LoVo (cell line): ENCODE data around the gene FER.
A peak's percentile ranks its signal among the peaks of the same experiment; 100 is the strongest.
"Not testable (repeated sequence)": the region's sequence is repeated elsewhere in the genome, so short reads cannot be mapped to it uniquely, and the experiment has no call there.

Experiments
- DNase-seq: peaks from one replicate; pipeline ENCODE4 v3.0.0-alpha.2; 2016; ENCODE audit warnings: low spot score

Gene FER

GRCh38 chr5:109035436-109035835 lies 287.7 kb downstream of the FER start:
- no peak for DNase-seq

- no peak for DNase-seq
Observed at GRCh38 chr5:109038209-109038840, 290.6 kb downstream of the FER start.

- no peak for DNase-seq
Observed at GRCh38 chr5:109041317-109041716, 293.6 kb downstream of the FER start.

- no peak for DNase-seq
Observed at GRCh38 chr5:109045710-109046109, 298.0 kb downstream of the FER start.

GRCh38 chr5:109049565-109049964 lies 301.9 kb downstream of the FER start:
- DNase-seq: no peak

- not testable (repeated sequence) for DNase-seq
Observed at GRCh38 chr5:109050321-109050720, 302.6 kb downstream of the FER start.

- DNase-seq: not testable (repeated sequence)
Observed at GRCh38 chr5:109052216-109052615, 304.5 kb downstream of the FER start.

- DNase-seq: no peak
Observed at GRCh38 chr5:109053995-109054417, 306.3 kb downstream of the FER start.

GRCh38 chr5:109060378-109061025 lies 312.8 kb downstream of the FER start:
- DNase-seq: no peak

GRCh38 chr5:109062664-109063063 lies 315.0 kb downstream of the FER start:
- DNase-seq: no peak

GRCh38 chr5:109063223-109063622 lies 315.5 kb downstream of the FER start:
- DNase-seq: no peak

- DNase-seq: no peak
Observed at GRCh38 chr5:109076741-109077140, 329.0 kb downstream of the FER start.

GRCh38 chr5:109078448-109078847 lies 330.8 kb downstream of the FER start:
- no peak for DNase-seq

- no peak for DNase-seq
Observed at GRCh38 chr5:109080481-109080880, 332.8 kb downstream of the FER start.

- DNase-seq: peak; percentile 69
Observed at GRCh38 chr5:109080896-109081295, 333.2 kb downstream of the FER start.

GRCh38 chr5:109083937-109084336 lies 336.2 kb downstream of the FER start:
- no peak for DNase-seq

- DNase-seq: no peak
Observed at GRCh38 chr5:109089191-109089590, 341.5 kb downstream of the FER start.

- no peak for DNase-seq
Observed at GRCh38 chr5:109099081-109099480, 351.4 kb downstream of the FER start.

- no peak for DNase-seq
Observed at GRCh38 chr5:109100971-109101370, 353.3 kb downstream of the FER start.

GRCh38 chr5:109102096-109102690 lies 354.5 kb downstream of the FER start:
- DNase-seq: no peak

- DNase-seq: no peak
Observed at GRCh38 chr5:109105631-109106267, 358.1 kb downstream of the FER start.

GRCh38 chr5:109111680-109112079 lies 364.0 kb downstream of the FER start:
- DNase-seq: no peak

GRCh38 chr5:109113608-109114007 lies 365.9 kb downstream of the FER start:
- no peak for DNase-seq
